Fibroblast of the conjunctiva (primary cell): Measurements from ENCODE around the gene CAP2.
"Not testable (repeated sequence)": the region's sequence is repeated elsewhere in the genome, so short reads cannot be mapped to it uniquely, and the experiment has no call there.

Experiments
- DNase-seq: peaks from one replicate; pipeline ENCODE4 v3.0.0-alpha.2; 2010; ENCODE audit warnings: low read depth

CAP2 gene

DNA sequence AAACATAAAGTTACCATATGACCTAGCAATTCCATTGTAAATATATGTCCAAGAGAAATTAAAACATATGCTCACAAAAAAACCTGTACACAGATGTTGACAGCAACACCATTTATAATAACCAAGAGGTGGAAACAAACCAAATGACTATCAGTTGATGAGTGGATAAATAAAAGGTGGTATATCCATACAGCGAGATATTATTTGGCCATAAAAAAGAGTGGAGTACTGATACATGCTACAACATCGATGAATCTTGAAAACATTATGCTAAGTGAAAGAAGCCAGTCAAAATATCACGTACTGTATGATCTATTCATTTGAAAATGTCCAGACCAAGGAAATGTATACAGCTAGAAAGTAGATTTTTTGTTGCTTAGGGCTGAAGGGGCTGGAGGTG lies 2.9 kb downstream of the CAP2 start:
- no peak for DNase-seq

DNA sequence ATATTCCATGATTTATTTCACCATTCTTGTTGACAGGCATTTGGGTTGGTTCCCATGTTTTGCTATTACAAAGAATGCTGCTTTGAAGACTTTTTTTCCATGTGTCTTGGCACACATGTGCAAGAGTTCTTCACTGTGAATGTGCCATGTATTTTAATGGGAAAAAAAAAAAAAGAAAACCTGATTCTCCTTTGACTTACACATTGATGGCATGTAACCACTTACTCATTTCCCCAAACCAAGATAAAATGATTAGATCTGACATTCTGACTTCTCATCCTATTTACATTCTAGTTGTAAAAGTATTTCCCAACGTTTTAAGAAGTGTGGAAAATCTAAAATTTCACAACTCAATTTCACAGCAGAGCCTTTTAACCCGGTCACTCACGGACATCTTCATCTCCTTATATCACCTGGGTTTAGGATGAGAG lies 4.4 kb downstream of the CAP2 start:
- DNase-seq, result no peak

DNA sequence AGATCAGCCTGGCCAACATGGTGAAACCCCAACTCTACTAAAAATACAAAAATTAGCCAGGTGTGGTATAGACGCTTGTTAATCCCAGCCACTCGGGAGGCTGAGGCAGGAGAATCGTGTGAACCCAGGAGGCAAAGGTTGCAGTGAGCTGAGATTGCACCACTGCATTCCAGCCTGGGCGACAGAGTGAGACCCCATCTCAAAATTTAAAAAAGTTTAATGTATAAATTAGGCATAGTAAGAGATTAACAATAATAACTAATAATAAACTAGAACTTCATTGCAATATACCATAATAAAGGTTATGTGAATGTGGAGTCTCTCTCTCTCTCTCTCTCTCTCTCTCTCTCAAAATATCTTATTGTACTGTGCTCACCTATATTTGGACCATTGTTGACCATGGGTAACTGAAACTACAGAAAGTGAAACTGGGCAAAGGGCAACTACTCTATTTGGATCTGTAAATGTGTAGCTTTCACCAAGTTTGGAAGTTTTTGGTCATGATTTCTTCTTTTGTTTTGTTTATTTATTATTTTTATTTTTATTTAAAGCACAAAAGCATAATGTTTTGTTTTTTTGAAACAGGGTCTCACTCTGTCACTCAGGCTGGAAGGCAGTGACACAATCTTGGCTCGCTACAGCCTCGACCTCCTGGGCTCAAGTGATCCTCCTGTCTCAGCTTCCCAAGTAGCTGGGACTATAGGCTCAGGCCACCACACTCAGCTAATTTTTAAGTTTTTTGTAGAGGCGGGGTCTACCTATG lies 12.0 kb downstream of the CAP2 start:
- DNase-seq, result not testable (repeated sequence)

DNA sequence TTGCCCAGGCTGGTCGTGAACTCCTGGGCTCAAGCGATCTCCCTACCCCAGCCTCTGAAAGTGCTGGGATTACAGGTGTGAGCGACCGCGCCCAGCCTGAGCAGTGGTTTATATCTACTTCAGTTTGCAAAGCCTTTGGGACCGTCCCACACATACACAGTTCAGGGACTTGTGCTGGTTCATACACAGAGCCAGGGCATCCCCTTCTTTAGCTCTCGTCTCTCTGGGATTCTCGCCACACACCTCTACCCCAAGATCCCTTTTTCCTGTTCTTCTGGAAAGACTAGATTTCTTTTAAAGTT lies 12.5 kb downstream of the CAP2 start:
- DNase-seq, result no peak

DNA sequence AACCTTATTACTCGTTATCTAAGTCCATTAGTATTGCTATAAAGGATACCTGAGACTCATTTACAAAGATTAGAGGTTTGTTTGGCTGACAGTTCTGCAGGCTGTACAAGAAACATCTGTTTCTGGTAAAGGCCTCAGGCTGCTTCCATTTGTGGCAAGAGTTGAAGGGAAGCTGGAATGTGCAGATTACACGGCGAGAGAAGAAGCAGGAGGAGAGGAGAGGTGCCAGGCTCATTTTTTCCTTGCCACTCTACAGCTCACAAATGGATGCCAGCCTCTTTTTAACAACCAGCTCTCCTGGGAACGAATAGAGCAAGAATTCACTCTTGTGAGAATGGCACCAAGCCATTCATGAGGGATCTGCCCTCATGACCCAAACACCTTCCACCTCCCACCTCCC lies 14.7 kb downstream of the CAP2 start:
- DNase-seq, result no peak

DNA sequence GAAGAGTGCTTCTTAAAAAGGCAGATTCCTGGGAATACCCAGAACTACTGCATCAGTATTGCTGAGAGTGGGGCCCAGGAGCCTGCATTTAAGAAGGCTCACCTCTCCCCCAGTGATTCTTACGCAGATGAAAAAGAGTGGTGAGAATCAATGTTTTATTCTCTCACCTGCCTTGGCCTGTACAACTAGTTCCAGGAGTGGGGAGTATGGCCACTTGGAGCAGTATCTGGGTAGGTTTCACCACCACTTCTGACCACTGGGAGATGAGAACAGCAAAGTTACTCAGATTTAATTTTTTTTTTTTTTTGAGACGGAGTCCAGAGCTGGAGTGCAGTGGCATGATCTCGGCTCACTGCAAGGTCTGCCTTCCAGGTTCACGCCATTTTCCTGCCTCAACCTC lies 16.9 kb downstream of the CAP2 start:
- DNase-seq, result no peak

DNA sequence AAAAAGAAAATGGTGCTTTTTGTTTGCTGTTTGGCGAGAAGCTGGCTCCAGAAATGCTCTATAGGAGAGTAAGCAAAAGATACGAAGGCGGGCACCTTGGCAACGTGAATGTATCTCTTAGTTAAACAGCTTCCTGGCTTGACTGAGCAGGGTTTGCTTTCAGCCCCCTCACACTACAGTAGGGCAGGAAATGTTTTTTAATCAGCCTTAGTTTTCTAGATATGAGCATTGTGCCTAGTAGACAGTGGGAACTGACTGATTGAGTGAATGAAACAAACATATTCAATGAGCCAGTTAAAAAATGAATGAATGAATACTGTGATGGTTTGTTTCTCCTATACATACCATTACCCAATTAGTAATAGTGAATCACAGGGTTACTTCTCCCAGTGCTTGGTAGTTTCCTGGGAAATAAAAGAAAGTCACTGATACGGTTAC lies 19.9 kb downstream of the CAP2 start:
- DNase-seq, result no peak

DNA sequence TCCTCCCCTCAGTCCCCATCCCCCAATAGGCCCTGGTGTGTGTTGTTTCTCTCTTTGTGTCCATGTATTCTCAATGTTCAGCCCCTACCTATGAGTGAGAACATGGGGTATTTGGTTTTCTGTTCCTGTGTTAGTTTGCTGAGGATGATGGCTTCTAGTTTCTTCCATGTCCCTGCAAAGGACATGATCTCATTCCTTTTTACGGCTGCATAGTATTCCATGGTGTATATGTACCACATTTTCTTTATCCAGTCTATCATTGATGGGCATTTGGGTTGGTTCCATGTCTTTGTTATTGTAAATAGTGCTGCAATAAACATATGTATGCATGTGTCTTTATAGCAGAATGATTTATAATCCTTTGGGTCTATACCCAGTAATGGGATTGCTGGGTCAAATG lies 21.0 kb downstream of the CAP2 start:
- DNase-seq, result not testable (repeated sequence)

DNA sequence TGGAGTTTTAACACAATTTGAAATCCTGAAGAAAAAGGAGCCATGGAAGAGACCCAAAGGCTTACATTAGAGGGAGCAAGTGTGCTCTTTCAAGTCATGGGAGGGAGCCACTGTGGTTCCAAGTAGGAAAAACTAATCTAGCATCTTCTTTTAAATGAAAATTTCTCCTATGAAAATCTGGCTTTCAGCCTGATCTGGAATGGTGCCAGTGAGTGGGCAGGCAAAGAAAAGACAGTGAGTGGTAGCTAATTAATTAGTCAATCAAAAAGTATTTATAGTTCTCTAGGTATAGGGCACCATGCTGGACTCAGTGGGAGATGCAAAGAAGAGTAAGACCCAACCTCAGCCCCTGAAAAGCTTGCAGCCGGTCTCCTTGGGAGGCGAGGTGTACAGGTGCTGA lies 21.9 kb downstream of the CAP2 start:
- no peak for DNase-seq

DNA sequence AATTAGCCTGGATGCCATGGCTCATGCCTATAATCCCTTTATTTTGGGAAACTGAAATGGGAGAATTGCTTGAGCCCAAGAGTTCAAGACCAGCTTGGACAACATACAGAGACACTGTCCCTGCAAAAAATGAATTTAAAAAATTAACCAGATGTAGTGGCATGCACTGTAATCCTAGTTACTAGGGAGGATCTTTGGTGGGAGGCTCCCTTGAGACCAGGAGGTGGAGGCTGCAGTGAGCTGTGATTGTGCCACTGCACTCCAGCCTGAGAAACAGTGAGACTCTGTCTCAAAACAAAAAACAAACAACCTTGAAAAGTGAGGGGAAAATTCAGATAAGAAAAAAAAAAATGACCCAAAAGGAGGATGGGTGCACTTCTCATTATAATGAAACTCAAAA lies 23.4 kb downstream of the CAP2 start:
- no peak for DNase-seq

DNA sequence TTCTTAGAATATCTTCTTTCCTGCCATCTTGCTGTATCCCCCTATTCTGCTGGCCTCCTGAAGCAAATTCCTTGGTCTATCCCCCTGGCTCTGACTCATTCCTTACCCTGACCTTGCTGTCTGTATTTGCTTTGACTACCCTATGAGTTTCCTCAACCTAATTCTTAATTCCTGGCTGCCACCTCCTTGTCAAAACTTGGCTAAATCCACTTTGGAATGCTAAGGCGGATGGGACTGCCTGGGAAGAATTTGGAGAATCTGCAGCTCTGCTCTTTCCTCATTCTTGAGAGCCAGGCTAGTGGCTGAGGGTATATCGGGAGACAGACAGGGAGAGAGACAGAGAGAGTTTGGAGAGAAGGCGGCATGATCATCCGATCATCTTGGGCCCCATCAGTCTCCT lies 24.4 kb downstream of the CAP2 start:
- DNase-seq, result no peak

DNA sequence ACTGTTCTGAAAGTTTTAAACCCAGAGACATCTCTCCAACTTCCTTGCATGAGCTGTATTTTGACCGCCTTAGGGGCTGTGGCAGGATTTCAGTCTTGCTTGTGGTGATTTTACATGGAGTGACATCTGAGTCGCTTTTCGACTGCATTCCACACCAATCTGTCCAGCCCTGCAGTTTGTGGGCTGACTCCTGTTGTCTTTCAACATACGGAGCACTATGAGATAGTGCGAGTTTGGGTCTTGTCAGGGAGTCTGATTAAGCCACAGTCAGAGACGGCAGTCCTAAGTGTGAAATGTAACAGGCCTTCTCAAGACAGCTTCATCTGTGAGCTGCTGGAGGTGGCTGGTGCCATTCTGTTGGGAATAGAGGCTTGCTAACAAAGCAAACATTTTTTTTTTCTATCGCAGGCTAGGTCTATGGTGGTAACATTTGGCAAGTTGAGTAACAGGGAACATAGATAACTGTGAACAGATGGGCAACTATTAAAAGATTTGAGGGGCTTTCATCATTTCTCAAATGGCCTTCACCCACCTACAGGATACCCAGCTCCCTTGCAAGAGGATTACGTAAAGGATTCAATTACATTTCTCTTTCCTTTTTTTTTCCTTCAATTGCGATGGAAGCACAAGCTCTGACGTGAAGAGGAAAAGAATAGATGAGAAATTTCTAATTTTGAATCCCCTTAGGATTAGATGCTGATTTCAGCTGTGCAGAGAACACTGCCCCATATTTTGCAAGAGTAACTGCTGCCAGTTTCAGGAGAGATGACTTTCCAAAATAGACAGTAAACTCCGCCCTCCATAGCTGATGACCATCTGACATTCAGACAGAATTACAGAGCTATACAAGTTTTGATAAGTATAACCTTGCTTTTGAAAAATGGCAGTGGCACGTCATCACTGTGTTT lies 25.1 kb downstream of the CAP2 start:
- DNase-seq, result peak; percentile 52

DNA sequence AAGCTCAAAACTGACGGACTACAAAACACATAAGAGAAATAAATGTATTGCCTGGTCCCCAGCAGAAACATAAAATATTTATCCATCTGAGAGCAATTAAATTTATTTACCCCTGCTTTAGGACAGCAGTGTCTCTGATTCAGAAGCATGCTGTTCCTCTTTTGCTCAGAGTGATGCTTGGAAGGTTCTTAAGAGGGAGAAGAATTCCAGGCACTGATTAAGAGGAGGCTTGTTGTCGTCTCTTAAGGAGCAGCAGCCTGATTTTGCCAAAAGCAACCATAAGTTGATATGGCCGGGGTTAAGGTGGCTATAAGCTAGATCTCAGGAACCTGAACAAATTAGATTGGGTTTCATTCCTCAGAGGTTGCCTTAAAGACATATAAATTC lies 25.8 kb downstream of the CAP2 start:
- no peak for DNase-seq

DNA sequence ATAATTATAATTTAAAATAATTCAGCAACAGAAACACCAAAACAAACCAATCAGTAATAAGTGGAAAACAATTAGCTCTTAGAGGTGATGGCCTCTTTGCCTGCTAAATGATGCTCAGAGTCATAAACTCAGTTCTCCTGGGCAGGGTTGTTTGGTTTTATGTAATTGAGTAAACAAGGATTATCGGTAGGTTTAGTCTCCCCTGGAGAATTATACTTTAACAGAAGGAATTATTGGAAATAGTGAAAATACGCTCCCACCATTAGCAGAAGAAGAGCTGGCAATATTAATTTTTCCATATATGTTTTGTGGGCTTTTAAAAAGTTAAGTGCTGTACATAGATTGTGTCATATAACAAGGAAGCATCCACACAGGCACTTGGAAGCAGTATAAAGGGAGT lies 27.0 kb downstream of the CAP2 start:
- DNase-seq, result no peak

DNA sequence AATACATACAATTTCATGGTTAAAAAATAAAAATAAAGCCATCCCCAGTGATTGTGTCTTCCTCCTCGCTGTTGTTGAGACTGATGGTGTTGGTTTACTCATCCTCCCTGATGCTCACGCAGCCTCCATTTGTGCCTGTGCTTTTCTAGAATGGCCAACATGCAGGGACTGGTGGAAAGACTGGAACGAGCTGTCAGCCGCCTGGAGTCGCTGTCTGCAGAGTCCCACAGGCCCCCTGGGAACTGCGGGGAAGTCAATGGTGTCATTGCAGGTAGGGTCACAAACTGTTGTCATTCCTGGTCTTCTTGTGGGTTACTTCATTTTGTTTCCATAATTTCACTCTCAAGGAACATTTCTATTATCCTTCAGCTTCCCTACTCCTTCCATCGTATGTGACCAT lies 28.0 kb downstream of the CAP2 start:
- no peak for DNase-seq

DNA sequence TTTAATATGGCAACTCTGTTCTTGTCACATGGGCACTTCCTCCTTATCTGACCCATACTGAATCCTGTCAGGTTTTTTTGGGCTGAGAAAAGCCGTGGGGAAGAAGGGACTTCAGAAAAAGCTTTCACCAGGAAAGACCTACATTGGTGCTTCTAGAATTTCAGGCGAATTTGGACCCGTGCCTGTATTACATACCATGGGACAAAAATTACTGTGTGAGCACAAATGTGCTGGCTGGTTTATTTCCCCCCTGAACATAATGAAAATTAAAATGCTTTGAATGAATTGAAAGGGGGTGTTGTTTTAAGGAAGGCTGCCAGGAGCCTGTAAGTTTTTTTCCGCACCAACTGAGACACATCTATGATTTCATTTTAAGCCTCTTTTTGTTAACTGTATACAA lies 29.6 kb downstream of the CAP2 start:
- no peak for DNase-seq

DNA sequence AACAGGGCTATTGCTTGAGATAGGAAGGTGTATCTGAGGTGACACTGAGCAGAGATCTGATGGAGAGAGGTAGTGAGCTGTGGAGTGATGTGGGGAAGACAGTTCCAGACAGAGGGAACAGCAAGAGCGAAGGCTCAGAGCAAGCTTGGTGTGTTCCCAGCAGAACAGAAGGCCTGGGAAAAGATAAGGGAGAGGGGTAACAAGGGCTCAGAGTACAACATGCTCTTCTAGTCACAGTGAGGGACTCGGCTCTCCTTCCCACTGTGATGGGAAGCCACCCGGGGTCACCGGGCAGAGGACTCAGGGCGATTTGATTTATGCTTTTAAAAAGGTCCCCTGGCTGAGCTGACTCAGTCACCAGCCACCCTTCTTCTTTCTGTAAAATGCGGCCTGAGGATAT lies 33.7 kb downstream of the CAP2 start:
- DNase-seq, result no peak

DNA sequence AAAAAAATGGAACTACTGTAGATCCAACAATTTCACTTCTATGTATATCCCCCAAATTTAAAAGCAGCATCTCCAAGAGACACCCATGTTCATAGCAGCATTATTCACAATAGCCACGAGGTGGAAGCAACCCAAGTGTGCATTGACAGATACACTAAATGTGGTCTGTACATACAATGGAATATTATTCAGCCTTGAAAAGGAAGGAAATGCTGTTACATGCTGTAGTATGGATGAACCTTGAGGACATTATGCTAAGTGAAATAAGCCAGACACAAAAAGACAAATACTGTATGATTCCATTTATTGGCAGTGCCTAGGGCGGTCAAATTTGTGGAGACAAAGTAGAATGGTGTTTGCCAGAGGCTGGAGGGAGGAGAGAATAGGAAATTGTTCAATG lies 34.2 kb downstream of the CAP2 start:
- no peak for DNase-seq

DNA sequence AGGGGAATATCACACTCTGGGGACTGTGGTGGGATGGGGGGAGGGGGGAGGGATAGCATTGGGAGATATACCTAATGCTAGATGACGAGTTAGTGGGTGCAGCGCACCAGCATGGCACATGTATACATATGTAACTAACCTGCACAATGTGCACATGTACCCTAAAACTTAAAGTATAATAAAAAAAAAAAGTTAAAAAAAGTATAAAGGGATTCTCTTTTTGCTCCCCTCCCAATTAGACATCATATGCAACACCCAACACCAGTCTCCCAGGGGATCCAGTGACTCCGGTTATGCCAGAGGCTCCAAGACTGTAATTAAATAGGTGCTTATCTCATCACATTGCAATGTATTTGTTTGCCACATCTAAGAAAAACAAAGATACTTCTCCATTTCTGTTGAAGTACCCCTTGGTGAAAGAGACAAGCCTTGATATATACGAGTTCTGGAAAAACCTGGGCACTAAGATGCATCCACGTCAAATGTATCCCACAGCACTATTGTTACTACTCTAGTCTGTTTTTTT lies 35.3 kb downstream of the CAP2 start:
- DNase-seq, result not testable (repeated sequence)

DNA sequence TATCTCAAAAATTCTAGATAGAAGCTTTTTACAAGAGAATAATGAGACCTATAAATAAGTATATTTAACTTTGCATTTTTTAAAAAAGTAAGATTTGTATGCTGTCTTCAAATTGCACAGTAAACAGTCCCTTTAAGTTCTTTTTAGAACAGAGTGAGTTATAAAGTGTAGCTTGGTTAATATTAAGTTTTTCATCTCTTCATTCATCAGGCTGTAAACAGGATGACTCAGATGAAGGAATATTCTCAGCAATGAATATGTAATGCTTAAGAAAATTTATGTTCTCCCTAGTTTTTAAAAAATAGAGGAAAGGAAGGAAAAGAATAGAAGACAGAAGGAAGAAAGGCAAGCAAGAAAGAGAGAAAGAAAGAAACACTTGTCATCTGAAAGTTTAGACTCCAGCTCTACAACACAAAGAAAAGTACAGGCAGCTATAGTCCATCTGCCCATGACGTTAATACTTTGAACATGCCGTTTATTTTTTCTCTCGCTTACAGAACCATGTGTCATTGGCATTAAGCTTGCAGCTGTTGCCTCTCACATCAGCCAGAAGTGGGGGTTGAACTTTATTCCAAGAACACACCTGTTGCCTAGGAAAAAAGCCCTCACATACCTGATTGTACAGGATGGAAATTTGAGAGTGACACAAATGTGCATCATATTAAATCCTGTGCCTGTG lies 36.1 kb downstream of the CAP2 start:
- DNase-seq, result no peak

DNA sequence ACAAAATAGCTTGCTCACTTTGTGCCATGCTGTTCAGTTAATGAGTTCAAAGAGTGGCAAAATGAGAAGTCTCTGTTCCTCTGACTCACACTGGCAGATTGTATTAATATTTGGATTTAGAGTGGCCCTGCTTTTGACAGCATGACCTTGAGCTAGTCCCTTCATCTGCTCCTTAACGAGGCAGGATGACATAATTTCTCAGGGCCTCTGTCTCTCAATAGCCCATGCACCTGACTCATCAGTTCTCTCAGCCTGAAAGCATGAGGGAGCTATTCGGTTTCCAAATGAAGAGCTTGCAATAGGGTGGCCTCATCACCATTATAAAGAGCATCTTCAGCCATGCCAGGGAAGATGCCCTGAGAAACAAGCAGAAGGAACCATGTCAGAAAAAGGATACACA lies 38.2 kb downstream of the CAP2 start:
- no peak for DNase-seq

DNA sequence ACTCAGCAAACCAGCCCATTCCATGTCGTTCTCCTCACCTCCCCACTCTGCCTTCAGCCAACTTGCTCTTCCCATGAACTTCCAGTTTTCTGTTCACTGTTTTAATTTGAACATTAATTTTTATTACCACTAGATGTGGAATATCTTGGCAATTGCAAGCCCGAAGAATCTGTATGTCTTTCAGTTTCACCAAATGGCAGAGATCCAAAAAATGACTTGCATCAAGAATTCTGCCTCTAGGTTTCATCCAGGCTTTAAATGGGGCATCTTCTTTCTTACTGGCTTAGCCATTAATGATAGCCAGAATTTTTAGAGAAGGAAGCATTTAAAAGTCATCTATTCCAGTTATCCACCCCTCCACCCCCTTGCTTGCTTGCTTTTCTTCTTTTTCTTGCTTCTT lies 39.0 kb downstream of the CAP2 start:
- DNase-seq, result no peak
